Mesenchymal stem cell (in vitro differentiated cells and primary cell): ENCODE data around the gene CLIC4.
A peak's percentile ranks its signal among the peaks of the same experiment; 100 is the strongest.

Experiments used
- DNase-seq: peaks from one replicate; pipeline ENCODE4 v3.0.0-alpha.2; 2013
- H2AFZ ChIP-seq: one replicate; pipeline ENCODE4 v1.6.1; 2013; ENCODE audit warnings: low read depth, mild to moderate bottlenecking, control low read depth, inconsistent platforms, low read length, moderate library complexity
- H2AK5ac ChIP-seq: 2 replicates; pipeline ENCODE4 v1.6.1; 2013; ENCODE audit warnings: low read length, moderate library complexity, mild to moderate bottlenecking, inconsistent platforms; ENCODE audit not compliant: severe bottlenecking
- H2BK120ac ChIP-seq: one replicate; pipeline ENCODE4 v1.6.1; 2013; ENCODE audit warnings: low read depth, mild to moderate bottlenecking, inconsistent platforms, low read length, moderate library complexity
- H2BK12ac ChIP-seq, 2 experiments: one replicate each; pipeline ENCODE4 v1.6.1; 2013; ENCODE audit warnings: inconsistent platforms in 2 of 2, low read length in 2 of 2, mild to moderate bottlenecking in 2 of 2, moderate library complexity in 2 of 2, control low read depth in 1 of 2
- H2BK15ac ChIP-seq: one replicate; pipeline ENCODE4 v1.6.1; 2013; ENCODE audit warnings: mild to moderate bottlenecking, low read depth, inconsistent platforms; ENCODE audit not compliant: poor library complexity, severe bottlenecking
- H2BK5ac ChIP-seq: 2 replicates; pipeline ENCODE4 v1.6.1; 2013; ENCODE audit warnings: low read depth, mild to moderate bottlenecking, low read length, control low read depth, inconsistent platforms; ENCODE audit not compliant: poor library complexity, severe bottlenecking
- H3K14ac ChIP-seq, 2 experiments: one replicate each; pipeline ENCODE4 v1.6.1; 2013; ENCODE audit warnings: inconsistent platforms in 2 of 2, low read length in 2 of 2, control low read depth in 1 of 2, mild to moderate bottlenecking in 1 of 2, moderate library complexity in 1 of 2
- H3K18ac ChIP-seq, 2 experiments: one replicate each; pipeline ENCODE4 v1.6.1; 2013; ENCODE audit warnings: inconsistent platforms in 2 of 2, low read length in 2 of 2, control low read depth in 1 of 2, low read depth in 1 of 2, mild to moderate bottlenecking in 1 of 2
- H3K23ac ChIP-seq, 2 experiments: one replicate each; pipeline ENCODE4 v1.6.1; 2013; ENCODE audit warnings: inconsistent platforms in 2 of 2, low read length in 2 of 2, mild to moderate bottlenecking in 2 of 2, moderate library complexity in 2 of 2, control low read depth in 1 of 2
- H3K27ac ChIP-seq: 2 replicates; pipeline ENCODE4 v1.5.1; 2013; ENCODE audit warnings: mild to moderate bottlenecking, moderate library complexity, low read length, control low read depth, inconsistent platforms; ENCODE audit not compliant: poor library complexity, severe bottlenecking
- H3K27me3 ChIP-seq, 2 experiments: 2 replicates each; pipeline versions ENCODE4 v1.6.1 to v1.7.0; 2013; ENCODE audit warnings: low read length in 2 of 2, mild to moderate bottlenecking in 2 of 2, moderate library complexity in 2 of 2, control low read depth in 1 of 2, inconsistent platforms in 1 of 2; ENCODE audit not compliant: control insufficient read depth in 1 of 2, insufficient read depth in 1 of 2
- H3K36me3 ChIP-seq, 2 experiments: 2 replicates each; pipeline versions ENCODE4 v1.6.1 to v1.7.0; 2013; ENCODE audit warnings: low read length in 2 of 2, control low read depth in 1 of 2, inconsistent platforms in 1 of 2, low read depth in 1 of 2, mild to moderate bottlenecking in 1 of 2; ENCODE audit not compliant: insufficient read depth in 2 of 2, control insufficient read depth in 1 of 2
- H3K4ac ChIP-seq, 2 experiments: one replicate each; pipeline ENCODE4 v1.6.1; 2013; ENCODE audit warnings: inconsistent platforms in 2 of 2, low read length in 2 of 2, mild to moderate bottlenecking in 2 of 2, moderate library complexity in 2 of 2, control low read depth in 1 of 2, low read depth in 1 of 2
- H3K4me1 ChIP-seq: 2 replicates; pipeline ENCODE4 v1.6.1; 2013; ENCODE audit warnings: low read depth, low read length, control low read depth; ENCODE audit not compliant: control insufficient read depth, insufficient read depth
- H3K4me2 ChIP-seq: 2 replicates; pipeline ENCODE4 v1.6.1; 2013; ENCODE audit warnings: low read length, mild to moderate bottlenecking, inconsistent platforms; ENCODE audit not compliant: poor library complexity, severe bottlenecking
- H3K4me3 ChIP-seq, 2 experiments: 2 replicates each; pipeline versions ENCODE4 v1.5.1 to v1.7.0; 2013; ENCODE audit warnings: low read length in 2 of 2, mild to moderate bottlenecking in 2 of 2, control low read depth in 1 of 2, low read depth in 1 of 2; ENCODE audit not compliant: insufficient read depth in 1 of 2
- H3K79me1 ChIP-seq: replicated peaks from 2 replicates; pipeline ENCODE4 v1.6.1; 2013; ENCODE audit warnings: mild to moderate bottlenecking, control low read depth, low read length, inconsistent platforms; ENCODE audit not compliant: poor library complexity, severe bottlenecking
- H3K9ac ChIP-seq: 2 replicates; pipeline ENCODE4 v1.7.0; 2013; ENCODE audit warnings: mild to moderate bottlenecking, low read length, moderate library complexity
- H3K9me3 ChIP-seq: 2 replicates; pipeline ENCODE4 v1.7.0; 2013; ENCODE audit warnings: mild to moderate bottlenecking, low read length; ENCODE audit not compliant: control insufficient read depth
- H4K8ac ChIP-seq: one replicate; pipeline ENCODE4 v1.6.1; 2013; ENCODE audit warnings: inconsistent platforms, mild to moderate bottlenecking, low read length, moderate library complexity
- H4K91ac ChIP-seq: one replicate; pipeline ENCODE4 v1.6.1; 2013; ENCODE audit warnings: mild to moderate bottlenecking, low read length, inconsistent platforms
- WGBS: methylation state at CpG from one replicate; pipeline ENCODE4 v1.1.7; 2013; ENCODE audit warnings: mixed read lengths; 5-methylcytosine and 5-hydroxymethylcytosine counted together

CLIC4 gene

DNA sequence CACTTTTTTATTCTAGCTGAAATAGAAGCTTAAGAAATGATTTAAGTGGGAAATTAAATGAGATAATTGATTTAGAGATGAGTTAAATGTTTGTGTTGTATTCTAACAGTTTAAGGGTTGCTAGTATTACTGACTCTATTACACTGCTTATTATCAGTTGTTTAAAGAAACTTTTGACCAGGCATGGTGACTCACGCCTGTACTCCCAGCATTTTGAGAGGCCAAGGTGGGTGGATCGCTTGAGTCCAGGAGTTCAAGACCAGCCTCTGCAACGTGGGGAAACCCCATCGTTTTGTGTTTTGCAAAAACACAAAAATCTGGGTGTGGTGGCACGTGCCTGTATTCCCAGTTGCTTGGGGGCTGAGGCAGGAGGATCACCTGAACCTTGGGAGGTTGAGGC is 14.2 kb downstream of the CLIC4 start:
- no peak overlapping the region for H3K4me3 ChIP-seq
- no peak overlapping the region for H3K27ac ChIP-seq
- H3K14ac ChIP-seq: no peak overlapping the region
- H2BK12ac ChIP-seq: no peak overlapping the region
- no peaks in the 10 kb centered on the region for H3K79me1 ChIP-seq
- H2BK120ac ChIP-seq: no peak overlapping the region
- H2AFZ ChIP-seq: no peak overlapping the region
- H3K9me3 ChIP-seq: no peaks in the 10 kb centered on the region
- H2AK5ac ChIP-seq: no peak overlapping the region
- 81% methylated on average over 5 of the region's 5 CpGs for WGBS
- no peak overlapping the region for H2BK15ac ChIP-seq
- H3K36me3 ChIP-seq: peaks cover 6 to 28% of the 10 kb centered on the region in 2 experiments
- no peak overlapping the region for H3K23ac ChIP-seq
- no peak overlapping the region for H3K4ac ChIP-seq
- H3K4me1 ChIP-seq: peaks cover 11% of the 10 kb centered on the region
- H3K18ac ChIP-seq: peak overlapping the region in 1 of 2 experiments; percentile 57
- H3K9ac ChIP-seq: no peak overlapping the region
- H3K4me2 ChIP-seq: no peak overlapping the region
- DNase-seq: peak; percentile 51
- H4K8ac ChIP-seq: no peak overlapping the region
- H3K27me3 ChIP-seq: no peaks in the 10 kb centered on the region
- H2BK5ac ChIP-seq: no peak overlapping the region
- H4K91ac ChIP-seq: no peak overlapping the region

DNA sequence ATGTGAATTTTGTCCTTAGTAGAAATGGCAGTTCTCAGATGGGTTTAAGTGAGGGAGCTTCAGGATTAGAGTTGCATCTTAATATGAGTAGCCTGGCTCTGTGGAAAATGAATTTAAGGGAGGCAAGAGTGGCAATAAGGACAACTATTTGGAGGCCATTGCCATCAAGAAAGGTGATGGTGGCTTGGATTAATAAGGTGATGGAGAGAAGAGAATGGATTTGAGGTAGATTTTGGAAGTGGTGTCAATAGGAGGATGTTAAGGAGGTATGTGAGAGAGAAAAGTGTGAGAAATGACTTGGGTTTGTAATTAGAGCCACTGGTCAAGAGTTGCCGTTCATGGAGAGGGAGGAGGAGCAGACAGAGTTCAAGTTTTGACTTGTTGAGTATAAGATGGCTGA is 16.3 kb downstream of the CLIC4 start:
- H2AK5ac ChIP-seq: no peak overlapping the region
- no peak overlapping the region for H3K4me2 ChIP-seq
- no peak overlapping the region for H4K91ac ChIP-seq
- no peak overlapping the region for H3K18ac ChIP-seq
- no peak overlapping the region for H2BK12ac ChIP-seq
- no peak overlapping the region for H2AFZ ChIP-seq
- H3K14ac ChIP-seq: no peak overlapping the region
- peaks cover 6 to 32% of the 10 kb centered on the region in 2 experiments for H3K36me3 ChIP-seq
- no peak overlapping the region for H3K27ac ChIP-seq
- no peak overlapping the region for H4K8ac ChIP-seq
- H2BK15ac ChIP-seq: no peak overlapping the region
- H3K79me1 ChIP-seq: no peaks in the 10 kb centered on the region
- H3K4me3 ChIP-seq: no peak overlapping the region
- no peak for DNase-seq
- no peaks in the 10 kb centered on the region for H3K27me3 ChIP-seq
- H3K23ac ChIP-seq: no peak overlapping the region
- no peak overlapping the region for H3K4ac ChIP-seq
- H3K9ac ChIP-seq: no peak overlapping the region
- WGBS: 70% methylated on average over 1 of the region's 1 CpG
- no peak overlapping the region for H2BK120ac ChIP-seq
- H3K4me1 ChIP-seq: peaks cover 14% of the 10 kb centered on the region
- no peak overlapping the region for H2BK5ac ChIP-seq
- H3K9me3 ChIP-seq: no peaks in the 10 kb centered on the region

DNA sequence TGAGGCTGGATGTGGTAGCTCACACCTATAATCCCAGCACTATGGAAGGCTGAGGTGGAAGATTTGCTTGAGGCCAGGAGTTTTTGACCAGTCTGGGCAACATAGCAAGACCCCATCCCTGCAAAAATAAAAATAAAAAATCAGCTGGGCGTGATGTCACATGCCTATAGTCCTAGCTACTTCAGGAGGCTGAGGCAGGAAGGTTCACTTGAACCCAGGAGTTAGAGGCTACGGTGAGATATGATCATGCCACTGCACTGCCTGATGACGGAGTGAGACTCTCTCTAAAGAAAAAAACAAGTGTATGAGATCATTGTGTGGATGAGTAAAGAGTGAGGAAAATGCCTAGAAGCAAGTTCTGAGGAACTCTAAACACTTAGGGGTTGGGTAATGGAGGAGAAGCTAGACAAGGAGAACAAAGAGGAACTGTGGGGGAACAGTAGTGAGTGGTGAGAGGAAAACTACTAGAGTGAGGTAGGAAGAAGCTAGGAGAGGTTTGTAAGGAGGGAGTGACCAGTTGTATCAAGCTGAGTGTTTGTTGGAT is 17.0 kb downstream of the CLIC4 start:
- Histone ChIP-seq H4K8ac (no peak overlapping the region), H4K91ac (no peak overlapping the region), H3K36me3 (peaks cover 6 to 30% of the 10 kb centered on the region in 2 experiments), H3K4ac (no peak overlapping the region), H3K9ac (no peak overlapping the region), H3K9me3 (no peaks in the 10 kb centered on the region), H2BK5ac (no peak overlapping the region), H2AFZ (no peak overlapping the region), H3K14ac (no peak overlapping the region), H3K79me1 (no peaks in the 10 kb centered on the region), H2AK5ac (peak overlapping the region; percentile 2), H3K4me2 (no peak overlapping the region), H3K4me1 (peaks cover 12% of the 10 kb centered on the region), H3K27ac (no peak overlapping the region), H3K23ac (no peak overlapping the region), H2BK15ac (no peak overlapping the region), H3K4me3 (no peak overlapping the region), H3K18ac (peak overlapping the region in 1 of 2 experiments; percentile 11), H2BK120ac (no peak overlapping the region), H3K27me3 (no peaks in the 10 kb centered on the region), H2BK12ac (no peak overlapping the region)
- DNase-seq: peak; percentile 90
- WGBS: 85% methylated on average over 3 of the region's 3 CpGs

DNA sequence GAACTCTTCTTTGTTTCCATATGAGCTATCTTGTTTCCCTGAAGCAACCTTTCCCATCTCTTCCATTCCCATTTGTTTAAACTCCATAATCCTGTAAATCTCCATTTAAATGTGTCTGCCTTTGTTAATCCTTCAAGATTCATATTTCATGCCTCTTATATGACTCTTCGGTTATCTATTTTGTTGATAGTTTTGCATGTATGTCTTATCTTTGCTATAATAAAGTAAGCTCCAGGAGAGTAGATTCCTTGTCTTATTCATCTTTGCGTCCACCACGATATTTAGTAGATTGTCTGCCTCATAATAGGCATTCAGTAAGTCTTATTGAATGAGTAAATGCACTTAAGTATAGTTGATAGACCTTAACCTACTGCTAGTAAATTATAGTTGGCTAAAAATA is 18.4 kb downstream of the CLIC4 start:
- Histone ChIP-seq H3K4me1 (peaks cover 15% of the 10 kb centered on the region), H3K27me3 (no peaks in the 10 kb centered on the region), H2AK5ac (no peak overlapping the region), H4K8ac (no peak overlapping the region), H3K27ac (no peak overlapping the region), H2BK5ac (no peak overlapping the region), H3K79me1 (no peaks in the 10 kb centered on the region), H2BK120ac (no peak overlapping the region), H2BK15ac (no peak overlapping the region), H3K9me3 (no peaks in the 10 kb centered on the region), H4K91ac (no peak overlapping the region), H2BK12ac (no peak overlapping the region), H3K23ac (no peak overlapping the region), H3K9ac (no peak overlapping the region), H3K4me3 (no peak overlapping the region), H3K4me2 (no peak overlapping the region), H3K4ac (no peak overlapping the region), H2AFZ (no peak overlapping the region), H3K14ac (no peak overlapping the region), H3K18ac (no peak overlapping the region), H3K36me3 (peaks cover 6 to 23% of the 10 kb centered on the region in 2 experiments)
- WGBS: 100% methylated on average over 1 of the region's 3 CpGs
- DNase-seq: no peak
